ENCODE data around the gene DCST1. TPM values are rescaled to one million over a fixed set of nuclear protein-coding genes. Genes with fewer than 3 reads are reported as not detected.

Gene DCST1
- total and polyA plus RNA-seq, 2 of the 4 experiments (the other 2 are of a cell fraction), result not detected

GRCh38 chr1:155023627-155024026, 10.0 kb upstream of the DCST1 start:
- no peaks in the 10 kb centered on the region for H3K79me1 ChIP-seq (ENCODE audit: low read depth in 1 of 2, low read length in 2 of 2)
- dilution Hi-C loops (cut with HindIII; ENCODE audit: low sequenced_read_pairs, unreplicated experiment), result no loop called here
- no peak overlapping the region for H3K56ac ChIP-seq (ENCODE audit: extremely low read depth, insufficient read depth, low read length)

More at GRCh38 chr1:155023627-155024026, 10.0 kb upstream of the DCST1 start:
- H3K27me3 ChIP-seq (ENCODE audit: control insufficient read depth, insufficient read depth, low read length), result peaks cover 2% of the 10 kb centered on the region; the same call in 1 of the 2 replicates
- H3K9ac ChIP-seq (ENCODE audit: low read depth, low read length), result no peak overlapping the region
- H3K18ac ChIP-seq (ENCODE audit: low read depth, low read length), result no peak overlapping the region
- H3K4ac ChIP-seq (ENCODE audit: low read depth, low read length), result no peak overlapping the region
- H2AK9ac ChIP-seq (replicated peaks; ENCODE audit: low read depth, low read length, poor library complexity), result no peak overlapping the region
- H3K9me3 ChIP-seq (ENCODE audit: control insufficient read depth, insufficient read depth, low read length), result no peaks in the 10 kb centered on the region
- H3K4me3 ChIP-seq (ENCODE audit: insufficient read depth, low read depth, low read length), result no peak overlapping the region
- intact Hi-C loops (cut with micrococcal nuclease), result no loop called here
- H3K14ac ChIP-seq (replicated peaks; ENCODE audit: low read depth, low read length), result no peak overlapping the region
- whole genome bisulfite sequencing, 2 experiments (ENCODE audit: extremely low coverage in 2 of 2, insufficient read length in 1 of 2), result no CpG with 5 or more reads among the region's 5 CpGs
- no peak overlapping the region for H3K27ac ChIP-seq (ENCODE audit: insufficient read depth, low read length)
- H3K36me3 ChIP-seq (ENCODE audit: control insufficient read depth, insufficient read depth, low read length), result no peaks in the 10 kb centered on the region
- H2BK5ac ChIP-seq (ENCODE audit: low read depth, low read length, poor library complexity, severe bottlenecking), result no peak overlapping the region
- no peak overlapping the region for H2BK20ac ChIP-seq (ENCODE audit: low read depth, low read length)
- in situ Hi-C loops (cut with MboI; ENCODE audit: low sequenced_read_pairs), result no loop called here
- H2BK120ac ChIP-seq (ENCODE audit: low read depth, low read length), result no peak overlapping the region
- CTCF ChIA-PET, result no interaction called here
- peaks cover 4% of the 10 kb centered on the region for H3K9me1 ChIP-seq (ENCODE audit: insufficient read depth, low read length)
- DNase-seq (no peak), ATAC-seq (ENCODE audit: low read depth) (no peak)
- no peak overlapping the region for H4K8ac ChIP-seq (ENCODE audit: low read depth in 2 of 2, low read length in 2 of 2)
- no peak overlapping the region for H2AK5ac ChIP-seq (ENCODE audit: low read depth, low read length)
- no TSS peak for BruUV-seq (replicated peaks)
- no peak overlapping the region for H3K23ac ChIP-seq (ENCODE audit: low read depth, low read length)
- POLR2A ChIA-PET (ENCODE audit: unreplicated experiment), result no interaction called here
- no peak overlapping the region for H3K4me2 ChIP-seq (ENCODE audit: low read depth, low read length)
- H4K5ac ChIP-seq (ENCODE audit: low read depth, low read length), result no peak overlapping the region
- no peak overlapping the region for H2BK15ac ChIP-seq (ENCODE audit: low read depth, low read length)
- no peak for TF ChIP-seq MAZ (IDR thresholded peaks at IDR 0.05; ENCODE audit: borderline replicate concordance, low read depth, low read length)
- no peak for TF ChIP-seq FOS (IDR thresholded peaks at IDR 0.05; ENCODE audit: low read depth, low read length)
- no peak overlapping the region for H4K91ac ChIP-seq (ENCODE audit: insufficient read depth, low read depth, low read length)
- no peak overlapping the region for H2AFZ ChIP-seq (replicated peaks; ENCODE audit: low read length, poor library complexity)
- no peaks in the 10 kb centered on the region for H4K20me1 ChIP-seq (ENCODE audit: insufficient read depth, low read length)
- H3K4me1 ChIP-seq (ENCODE audit: control insufficient read depth, insufficient read depth, low read length), result peaks cover 3% of the 10 kb centered on the region; the same call in 1 of the 2 replicates

Measured in IMR-90 (cell line).